HepG2 (cell line): ENCODE data around the gene SOS2. TPM values are rescaled to one million over a fixed set of nuclear protein-coding genes. Genes with fewer than 3 reads are reported as not detected.

Source experiments
- KDM1A ChIP-seq: IDR thresholded peaks from 2 replicates; pipeline ENCODE4 v1.6.1; 2016; ENCODE audit warnings: missing compliant biosample characterization
- MXI1 ChIP-seq: IDR thresholded peaks from 3 replicates; pipeline ENCODE4 v1.6.1; 2012; ENCODE audit warnings: low read depth, low read length, inconsistent platforms, borderline replicate concordance
- SALL1 ChIP-seq: sonication (generic); formaldehyde crosslinking; IDR thresholded peaks from 2 replicates; pipeline ENCODE4 v1.8.0; 2022; ENCODE audit warnings: mild to moderate bottlenecking, missing genetic modification reagents
- SIX1 ChIP-seq: sonication (generic); formaldehyde crosslinking; IDR thresholded peaks from 2 replicates; pipeline ENCODE4 v1.4.0; 2020; ENCODE audit warnings: missing genetic modification reagents, borderline replicate concordance
- SOX13 ChIP-seq, 3 experiments: fragments of 450-650 bp in 1 of 3; sonication (generic) in 1 of 3; formaldehyde crosslinking in 1 of 3; IDR thresholded peaks in 2 of 3; conservative IDR thresholded peaks in 1 of 3; 2 replicates each; pipeline versions ENCODE4 v1.5.0 to v1.6.1; 2016 to 2020; ENCODE audit warnings: antibody characterized with exemption in 1 of 3, mild to moderate bottlenecking in 1 of 3, missing compliant biosample characterization in 1 of 3, missing genetic modification reagents in 1 of 3, moderate library complexity in 1 of 3
- TGIF2 ChIP-seq: IDR thresholded peaks from 2 replicates; pipeline ENCODE4 v1.6.1; 2016; ENCODE audit warnings: control low read depth, missing compliant biosample characterization
- ZNF282 ChIP-seq: fragments of 450-650 bp; IDR thresholded peaks from 2 replicates; pipeline ENCODE4 v1.6.1; 2018; ENCODE audit not compliant: partially characterized antibody
- polyA plus RNA-seq, 8 experiments: library from polyadenylated mRNA; depleted of rRNA in 3 of 8; stranded (reverse) in 7 of 8; unstranded in 1 of 8; fragments of >200 nt; fragmentation: Illumina TruSeq in 4 of 8; extraction: Trizol in 4 of 8; gene quantifications; 2 replicates each; pipeline versions ENCODE4 v1.2.1 to v1.2.3, GENCODE V29; 2011 to 2016; ENCODE audit warnings: low read depth in 4 of 8, missing spikeins in 1 of 8, mixed read lengths in 1 of 8; ENCODE audit not compliant: insufficient read depth in 1 of 8
- total RNA-seq, 5 experiments: library from RNA; depleted of rRNA; stranded (reverse); fragments of >200 nt; fragmentation: Illumina TruSeq; extraction: Trizol; gene quantifications; 2 replicates each; pipeline ENCODE4 v1.2.3, GENCODE V29; 2016; ENCODE audit warnings: low read depth in 1 of 5
- TF ChIP-seq, protein P1 (sequence below): sonication (generic); formaldehyde crosslinking; IDR thresholded peaks from 2 replicates; pipeline ENCODE4 v1.5.1; 2020; ENCODE audit warnings: mild to moderate bottlenecking, missing genetic modification reagents

SOS2 gene
- total and polyA plus RNA-seq, 2 of the 13 experiments (the other 11 are each of a cell fraction or from before 2014, with no cell fraction given): 9.3 to 12.1 TPM

DNA sequence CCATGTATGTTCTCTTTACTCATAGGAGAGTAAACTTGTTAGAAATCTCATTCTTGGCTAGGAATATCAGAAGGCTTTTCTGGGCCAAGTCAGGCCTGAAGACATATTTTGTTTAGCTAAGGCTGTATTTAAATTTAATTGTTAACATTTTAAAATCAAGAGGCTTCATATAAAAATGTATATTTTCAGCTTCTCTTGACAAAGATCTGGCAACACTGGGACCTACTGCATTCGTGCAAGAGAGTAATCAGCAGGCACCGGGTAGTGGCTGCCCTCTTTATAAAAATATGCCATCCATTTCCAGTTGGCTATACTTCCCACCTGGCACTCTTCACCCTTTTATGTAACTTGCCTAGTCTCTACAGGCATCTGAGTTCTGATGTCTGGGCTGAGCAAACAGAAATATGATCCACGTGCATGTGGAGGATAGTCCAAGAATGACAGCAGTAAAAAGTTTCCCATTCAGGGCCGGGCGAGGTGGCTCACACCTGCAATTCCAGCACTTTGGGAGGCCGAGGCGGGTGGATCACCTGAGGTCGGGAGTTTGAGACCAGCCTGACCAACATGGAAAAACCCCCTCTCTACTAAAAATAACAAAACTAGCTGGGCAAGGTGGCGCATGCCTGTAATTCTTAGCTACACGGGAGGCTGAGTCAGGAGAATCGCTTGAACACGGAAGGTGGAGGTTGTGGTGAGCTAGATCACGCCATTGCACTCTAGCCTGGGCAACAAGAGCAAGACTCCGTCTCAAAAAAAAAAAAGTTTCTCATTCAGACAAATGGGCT, 2.0 kb upstream of the SOS2 start (continued):
- TF ChIP-seq TGIF2 (CRISPR knock-in tag): peak; percentile 76; the same call in 1 of the 2 replicates
- TF ChIP-seq SIX1 (CRISPR knock-in tag): peak; percentile 82; the same call in 1 of the 2 replicates
- TF ChIP-seq MXI1: peak; percentile 56; the same call in 1 of the 3 replicates
- no peak for TF ChIP-seq SOX13 (IDR thresholded peaks at IDR 0.05)
- TF ChIP-seq SOX13 (CRISPR knock-in tag; conservative IDR thresholded peaks at IDR 0.05 in 1 of 2, IDR thresholded peaks at IDR 0.05 in 1 of 2): peak in 1 of 2 experiments; percentile 45; a peak in 1 of 4 replicates
- no peak for TF ChIP-seq ZNF282
- TF ChIP-seq SALL1: peak; percentile 37
- peak; percentile 18; the same call in 1 of the 2 replicates for TF ChIP-seq KDM1A (CRISPR knock-in tag)
- TF ChIP-seq, protein P1, sequence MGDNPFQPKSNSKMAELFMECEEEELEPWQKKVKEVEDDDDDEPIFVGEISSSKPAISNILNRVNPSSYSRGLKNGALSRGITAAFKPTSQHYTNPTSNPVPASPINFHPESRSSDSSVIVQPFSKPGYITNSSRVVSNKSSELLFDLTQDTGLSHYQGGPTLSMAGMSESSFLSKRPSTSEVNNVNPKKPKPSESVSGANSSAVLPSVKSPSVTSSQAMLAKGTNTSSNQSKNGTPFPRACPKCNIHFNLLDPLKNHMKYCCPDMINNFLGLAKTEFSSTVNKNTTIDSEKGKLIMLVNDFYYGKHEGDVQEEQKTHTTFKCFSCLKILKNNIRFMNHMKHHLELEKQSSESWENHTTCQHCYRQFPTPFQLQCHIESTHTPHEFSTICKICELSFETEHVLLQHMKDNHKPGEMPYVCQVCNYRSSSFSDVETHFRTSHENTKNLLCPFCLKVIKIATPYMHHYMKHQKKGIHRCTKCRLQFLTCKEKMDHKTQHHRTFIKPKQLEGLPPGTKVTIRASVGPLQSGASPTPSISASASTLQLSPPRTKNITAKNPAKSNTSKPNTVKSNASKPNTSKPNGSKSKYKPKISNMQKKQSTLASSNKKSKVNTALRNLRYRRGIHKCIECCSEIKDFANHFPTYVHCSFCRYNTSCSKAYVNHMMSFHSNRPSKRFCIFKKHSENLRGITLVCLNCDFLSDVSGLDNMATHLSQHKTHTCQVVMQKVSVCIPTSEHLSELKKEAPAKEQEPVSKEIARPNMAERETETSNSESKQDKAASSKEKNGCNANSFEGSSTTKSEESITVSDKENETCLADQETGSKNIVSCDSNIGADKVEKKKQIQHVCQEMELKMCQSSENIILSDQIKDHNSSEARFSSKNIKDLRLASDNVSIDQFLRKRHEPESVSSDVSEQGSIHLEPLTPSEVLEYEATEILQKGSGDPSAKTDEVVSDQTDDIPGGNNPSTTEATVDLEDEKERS (CRISPR knock-in tag): 0 out of 2 replicates have a peak, but pooled peaks have one; percentile 34
- TF ChIP-seq, all 625 proteins: peak for 20
